ENCODE measurements around the gene TNFSF12.
"Not testable (repeated sequence)": the region's sequence is repeated elsewhere in the genome, so short reads cannot be mapped to it uniquely, and the experiment has no call there.

Gene TNFSF12

DNA sequence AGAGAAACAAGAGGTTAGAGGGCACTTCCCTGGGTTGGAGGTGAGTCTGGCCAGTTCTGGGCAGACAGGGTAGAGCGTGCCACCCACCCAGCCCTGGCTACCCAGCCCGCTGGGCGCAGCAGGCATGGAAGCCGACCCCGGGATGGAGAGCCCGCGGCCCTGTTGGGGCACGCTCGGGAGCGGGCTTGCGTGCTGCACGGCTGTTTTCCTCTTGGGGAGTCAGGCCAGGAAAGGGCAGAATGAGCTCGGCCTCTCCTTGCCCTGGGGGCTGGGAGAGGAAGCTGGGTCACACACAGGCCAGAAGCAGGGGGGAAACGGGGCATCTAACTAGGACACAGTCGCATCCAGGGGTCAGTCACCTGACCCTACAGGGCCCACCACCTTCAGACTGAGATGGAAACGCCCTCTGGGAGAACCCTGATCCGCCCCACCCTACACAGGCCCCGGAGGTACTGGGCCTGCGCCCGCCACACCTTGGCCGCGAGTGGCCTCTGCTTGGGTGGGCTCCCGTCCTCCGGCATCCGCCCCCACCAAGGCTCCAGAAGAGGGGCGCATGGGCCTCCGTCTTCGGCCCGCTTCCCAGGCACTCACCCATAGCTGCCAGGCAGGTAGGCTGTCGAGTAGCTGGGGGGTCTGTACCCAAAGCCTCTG is 39.8 kb downstream of the TNFSF12 start:
- DNase-seq = no peak

DNA sequence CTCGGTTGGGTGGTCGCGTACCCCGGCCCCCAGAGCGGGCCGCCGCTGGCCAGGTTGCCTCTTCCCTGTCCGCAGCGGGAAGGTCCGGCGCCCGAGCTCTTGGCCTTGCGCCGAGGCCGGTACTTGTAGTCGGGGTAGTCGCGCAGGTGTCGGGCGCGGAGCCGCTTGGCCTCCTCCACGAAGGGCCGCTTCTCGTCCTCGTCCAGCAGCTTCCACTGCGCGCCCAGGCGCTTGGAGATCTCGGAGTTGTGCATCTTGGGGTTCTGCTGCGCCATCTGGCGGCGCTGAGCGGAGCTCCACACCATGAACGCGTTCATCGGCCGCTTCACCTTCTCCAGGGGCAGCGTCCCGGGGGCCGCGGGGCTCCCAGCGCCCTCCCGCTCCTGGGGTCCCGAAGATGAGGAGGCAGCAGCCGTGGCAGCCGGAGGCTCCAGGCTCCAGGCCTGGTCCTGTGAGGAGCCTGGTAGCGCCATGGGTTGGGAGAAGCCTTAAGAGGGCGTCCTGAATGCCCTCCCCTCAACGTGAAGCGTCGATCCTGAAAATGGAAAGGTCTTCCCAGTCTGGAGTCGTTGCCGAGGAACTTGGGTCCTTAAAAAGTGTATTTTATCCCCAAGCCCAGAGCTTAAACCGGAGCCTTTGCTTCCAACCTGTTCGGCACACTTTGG is 40.5 kb downstream of the TNFSF12 start:
- no peak for DNase-seq

DNA sequence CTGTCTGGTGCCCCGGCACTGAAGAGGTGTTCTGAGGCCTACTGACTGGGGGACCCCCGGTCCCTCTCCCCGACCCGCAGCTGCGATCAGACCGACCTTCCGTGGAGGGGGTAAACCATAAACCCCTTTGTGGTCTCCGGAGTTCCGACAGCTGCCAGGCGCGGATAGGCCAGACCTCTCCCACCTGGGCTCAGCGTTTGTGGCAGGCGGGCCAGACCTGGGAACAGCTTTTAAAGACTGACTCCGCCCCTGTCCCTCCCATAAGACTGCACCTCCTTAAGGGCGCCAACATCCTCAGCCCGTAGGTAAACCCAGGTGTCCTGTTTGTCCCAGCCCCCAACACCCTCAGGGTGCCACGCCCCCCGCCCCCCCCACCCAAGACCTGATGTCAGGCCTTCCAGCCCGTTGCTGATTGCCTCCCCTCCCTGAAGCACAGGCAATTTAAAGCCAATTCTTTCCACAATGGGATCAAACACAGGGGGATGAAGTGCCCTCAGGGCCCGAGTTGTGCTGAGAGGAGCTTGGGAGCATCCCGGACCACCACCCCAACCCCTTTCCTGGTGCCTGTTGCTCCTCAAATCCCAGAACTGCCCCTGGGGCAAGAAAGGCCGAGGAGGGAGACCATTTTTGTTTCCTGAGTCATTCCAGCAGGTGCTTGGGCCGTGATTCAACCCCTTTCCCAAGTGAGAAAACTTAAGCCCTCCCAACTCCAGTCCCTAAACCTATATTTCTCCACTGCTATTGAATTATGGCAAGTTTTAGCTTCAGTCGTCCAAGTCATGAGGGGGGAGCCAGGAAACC is 41.2 kb downstream of the TNFSF12 start, which contains the start of gene SOX15:
Gene SOX15 (minus strand): TSS at position 204 of the 801 bp plus-strand sequence. CDS start 418 bp downstream, outside the sequence.
- no peak for DNase-seq

DNA sequence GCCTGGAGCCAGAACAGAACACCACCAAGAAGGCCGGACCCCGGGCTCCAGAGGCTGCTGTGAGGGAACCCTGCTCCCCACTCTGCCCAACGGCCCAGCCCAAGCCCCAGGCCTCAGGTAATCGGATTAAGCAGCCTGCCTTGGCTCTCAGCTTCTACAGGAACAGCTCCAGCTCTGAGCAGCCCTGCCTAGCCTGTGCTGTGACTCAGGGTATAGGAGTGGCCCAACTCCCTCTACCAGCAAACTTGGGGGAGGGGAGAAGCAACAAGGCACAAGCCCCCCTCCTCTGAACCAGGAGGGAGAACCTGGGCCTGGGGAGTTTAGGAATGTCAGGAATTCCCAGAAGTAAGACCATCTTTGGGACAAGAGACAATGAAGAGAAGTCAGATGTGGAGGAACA is 41.9 kb downstream of the TNFSF12 start:
- DNase-seq = no peak

DNA sequence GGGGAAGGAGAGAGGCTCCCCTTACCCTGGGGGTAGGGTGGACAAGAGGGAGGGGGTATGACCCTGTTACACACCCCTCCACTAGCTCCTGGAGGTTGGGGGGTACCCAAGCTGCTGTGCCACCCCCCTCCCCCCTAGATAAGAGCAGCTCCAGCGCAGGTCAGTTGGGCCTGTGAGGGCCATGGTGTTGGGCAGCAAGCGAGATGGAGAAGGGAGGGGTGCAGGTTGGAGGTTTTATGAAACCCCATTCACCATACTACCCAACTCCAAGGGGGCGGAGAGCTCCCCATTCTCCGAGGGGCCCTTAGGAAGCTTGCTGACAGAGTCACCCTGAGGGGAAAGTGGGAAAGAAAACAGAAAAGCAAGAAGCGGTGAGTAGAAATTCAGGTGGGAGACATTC is 42.7 kb downstream of the TNFSF12 start:
- no peak for DNase-seq

DNA sequence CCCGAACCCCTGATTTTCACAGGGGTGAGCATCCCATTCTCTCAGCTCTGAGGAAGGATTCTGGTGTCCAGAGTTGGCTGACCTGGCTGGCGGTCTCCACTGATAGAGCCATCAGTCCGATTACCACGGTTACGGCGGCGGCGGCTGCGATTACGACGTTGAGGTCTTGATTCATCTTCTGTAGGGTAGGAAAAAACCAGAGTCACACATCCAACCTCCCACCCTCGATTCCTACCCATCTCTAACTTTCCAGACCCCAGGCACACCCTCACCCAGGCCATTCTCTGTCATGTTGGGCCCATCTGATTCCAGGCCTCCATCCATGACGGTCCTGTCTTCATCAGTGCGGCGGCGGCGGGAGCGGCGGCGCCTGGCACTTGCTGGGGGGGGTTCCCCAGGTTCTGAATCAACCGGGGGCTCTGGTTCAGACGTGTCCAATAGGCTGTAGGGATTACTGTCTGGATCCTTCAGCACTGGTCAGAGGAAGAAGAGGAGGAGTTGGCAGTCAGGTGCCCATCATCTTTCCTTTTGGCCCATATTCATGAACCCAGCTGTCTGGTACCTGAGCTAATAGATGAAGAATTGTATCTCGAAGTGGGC is 43.7 kb downstream of the TNFSF12 start:
- no peak for DNase-seq

DNA sequence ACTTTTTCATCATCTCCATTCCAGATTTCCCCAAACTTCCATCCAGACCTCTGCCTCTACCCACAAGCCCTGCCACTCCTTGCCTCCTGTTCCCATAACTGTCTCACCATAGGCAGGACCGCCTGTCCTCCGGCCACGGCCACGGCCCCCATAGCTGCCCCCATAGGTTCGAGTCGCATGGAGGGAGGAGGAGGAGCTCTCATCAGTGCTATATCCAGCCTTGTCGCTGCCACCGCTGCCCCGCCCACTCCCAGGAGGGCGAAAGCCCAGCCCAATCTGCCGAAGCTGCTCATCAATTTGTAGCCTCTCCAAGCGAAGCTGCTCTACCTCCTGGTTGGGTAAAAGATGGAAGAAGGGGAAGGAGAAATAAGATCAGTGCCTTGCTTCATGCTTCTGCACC is 44.4 kb downstream of the TNFSF12 start:
- DNase-seq = no peak

DNA sequence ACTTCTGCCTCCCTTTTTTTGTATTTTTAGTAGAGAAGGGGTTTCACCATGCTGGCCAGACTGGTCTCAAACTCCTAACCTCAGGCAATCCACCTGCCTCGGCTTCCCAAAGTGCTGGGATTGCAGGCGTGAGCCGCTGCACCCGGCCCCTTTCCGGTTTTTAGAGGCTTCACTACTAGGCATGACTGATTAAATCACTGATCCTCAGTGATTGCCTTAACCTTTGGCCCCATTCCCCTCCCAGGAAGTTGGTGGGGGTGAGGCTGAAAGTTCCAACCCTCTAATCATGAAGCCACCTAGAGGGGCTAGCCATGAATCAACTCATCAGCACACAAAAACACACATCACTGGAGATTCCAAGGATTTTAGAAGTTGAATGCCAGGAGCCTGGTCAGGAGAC is 48.7 kb downstream of the TNFSF12 start:
- DNase-seq = not testable (repeated sequence)

DNA sequence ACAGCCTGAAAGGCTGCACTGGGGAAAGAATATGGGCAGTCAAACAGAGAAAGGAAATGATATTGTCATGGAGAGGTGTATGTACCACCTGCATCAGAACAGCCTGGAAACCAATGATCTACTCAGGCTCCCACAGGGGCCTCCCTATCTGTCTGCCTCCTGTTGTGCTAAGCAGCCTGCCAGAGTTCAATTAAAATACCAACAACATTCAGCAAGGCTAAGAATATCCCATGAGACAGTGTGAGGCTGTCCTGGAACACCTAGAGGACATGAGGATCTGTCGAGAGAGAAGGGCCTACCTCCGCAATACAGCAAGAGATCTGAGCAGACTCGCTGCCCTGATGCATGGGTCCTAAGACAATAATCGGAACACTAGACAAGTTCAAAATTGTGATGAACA is 57.4 kb downstream of the TNFSF12 start:
- no peak for DNase-seq
